ENCODE data around the gene LRRFIP1.

Gene LRRFIP1

DNA sequence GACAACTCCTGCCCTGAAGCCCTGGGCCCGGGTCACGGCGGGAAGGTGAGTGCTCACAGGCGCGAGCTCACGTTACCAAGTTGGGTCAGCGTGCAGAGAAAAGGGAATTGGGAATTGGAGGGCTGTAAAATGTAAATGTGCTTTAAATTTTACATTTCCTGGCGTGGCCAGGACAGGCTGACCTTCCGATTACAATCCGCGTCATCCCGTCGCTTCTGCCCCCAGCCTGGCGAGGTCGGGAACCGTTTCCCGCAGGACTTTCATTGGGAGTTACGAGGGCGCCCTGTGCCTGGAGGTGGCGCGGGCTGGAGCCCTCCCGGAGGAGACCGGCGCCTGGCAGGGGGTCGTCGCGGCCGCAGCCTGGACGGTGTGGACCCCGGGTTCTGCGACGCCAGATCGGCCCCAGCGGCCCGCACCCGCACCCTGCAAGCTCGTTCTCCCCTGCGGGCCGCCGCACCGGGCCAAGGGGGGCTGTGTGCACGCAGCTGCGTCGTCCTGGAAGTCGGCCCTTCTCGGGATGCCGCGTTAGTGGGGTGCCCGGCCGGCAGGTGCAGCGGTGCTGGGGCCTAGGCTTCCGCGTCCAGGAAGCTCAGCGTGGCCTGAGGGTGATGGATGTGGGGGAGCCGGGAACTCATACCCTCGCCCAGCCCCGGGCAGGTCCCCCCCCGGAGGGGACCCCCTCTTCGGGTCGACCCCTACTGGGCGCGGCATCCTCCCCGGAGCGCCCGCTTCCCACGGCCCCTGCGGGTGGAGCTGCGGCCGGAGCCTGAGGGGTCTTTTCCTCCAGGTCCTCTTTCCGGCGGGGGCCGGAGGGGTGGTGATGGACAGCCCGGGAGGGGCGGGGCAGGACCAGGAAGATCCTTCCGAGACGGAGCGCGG, 63.9 kb downstream of the LRRFIP1 start:
- DNase-seq = peak in 2 of 6 experiments; percentile 35 to 65

DNA sequence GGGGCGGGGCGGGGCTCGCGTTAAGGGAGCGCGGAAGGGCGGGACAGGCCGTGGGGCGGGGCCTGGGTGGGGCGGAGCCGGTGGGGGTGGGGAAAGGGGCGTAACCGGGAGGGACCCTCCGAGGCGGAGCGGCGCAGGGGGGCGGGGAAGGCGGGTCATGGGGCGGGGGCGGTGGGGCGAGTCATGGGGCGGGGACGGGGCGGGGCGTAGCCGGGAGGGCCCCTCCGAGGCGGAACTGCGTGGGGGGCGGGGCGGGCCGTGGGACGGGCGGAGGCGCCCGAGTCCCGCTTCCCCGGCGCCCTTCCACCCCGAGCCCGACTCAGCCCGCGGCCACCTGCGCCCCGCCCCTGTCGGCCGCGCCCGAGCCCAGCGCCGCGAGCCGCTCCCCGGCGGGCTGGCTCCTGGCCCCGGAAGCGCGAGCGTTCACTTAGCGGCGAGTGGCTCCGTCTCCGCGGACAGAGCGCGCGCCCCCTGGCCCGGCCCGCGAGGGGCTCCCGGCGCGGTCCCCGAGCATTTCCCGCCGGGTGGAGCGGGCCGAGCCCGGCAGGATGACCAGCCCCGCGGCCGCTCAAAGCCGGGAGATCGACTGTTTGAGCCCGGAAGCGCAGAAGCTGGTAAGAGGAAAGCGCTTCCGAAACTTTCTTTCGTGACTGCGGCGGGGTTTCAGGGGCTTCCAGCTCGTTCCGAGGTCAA, 64.7 kb downstream of the LRRFIP1 start:
- DNase-seq = peak; percentile 87 to 98 (median 94)

DNA sequence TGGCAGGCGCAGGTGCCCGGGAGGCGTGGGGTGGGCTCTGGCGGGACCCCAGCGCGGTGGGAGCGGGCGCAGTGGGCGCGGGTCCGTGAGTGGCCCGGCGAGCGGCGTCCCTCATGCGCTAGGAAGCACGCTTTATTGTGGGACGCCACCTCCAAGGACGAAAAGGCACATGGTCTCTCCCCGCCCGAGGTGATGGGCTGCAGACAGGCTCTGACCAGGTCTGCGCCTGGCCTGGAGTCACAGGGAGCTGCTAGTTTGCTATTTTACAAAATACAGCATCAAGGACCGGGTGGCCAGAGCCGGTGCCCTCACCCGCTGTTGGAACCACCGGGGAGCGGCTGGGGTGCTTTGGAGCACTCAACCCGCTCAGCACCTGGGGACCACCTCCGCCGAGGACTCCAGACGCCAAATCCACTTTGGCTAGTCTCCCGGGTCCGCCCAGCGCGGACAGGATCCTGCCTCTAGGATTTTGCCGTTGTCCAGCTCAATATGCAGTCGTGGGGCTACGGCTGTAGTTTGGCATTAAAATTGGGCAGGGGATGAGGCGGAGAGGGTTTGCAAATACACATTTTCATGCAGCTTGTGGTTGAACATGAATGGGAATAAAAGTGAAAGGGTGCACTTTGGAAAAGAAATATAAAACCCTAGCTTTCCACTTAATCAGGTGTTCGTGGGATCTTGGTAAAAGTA, 65.4 kb downstream of the LRRFIP1 start:
- peak in 4 of 6 experiments; percentile 27 to 61 (median 50) for DNase-seq

DNA sequence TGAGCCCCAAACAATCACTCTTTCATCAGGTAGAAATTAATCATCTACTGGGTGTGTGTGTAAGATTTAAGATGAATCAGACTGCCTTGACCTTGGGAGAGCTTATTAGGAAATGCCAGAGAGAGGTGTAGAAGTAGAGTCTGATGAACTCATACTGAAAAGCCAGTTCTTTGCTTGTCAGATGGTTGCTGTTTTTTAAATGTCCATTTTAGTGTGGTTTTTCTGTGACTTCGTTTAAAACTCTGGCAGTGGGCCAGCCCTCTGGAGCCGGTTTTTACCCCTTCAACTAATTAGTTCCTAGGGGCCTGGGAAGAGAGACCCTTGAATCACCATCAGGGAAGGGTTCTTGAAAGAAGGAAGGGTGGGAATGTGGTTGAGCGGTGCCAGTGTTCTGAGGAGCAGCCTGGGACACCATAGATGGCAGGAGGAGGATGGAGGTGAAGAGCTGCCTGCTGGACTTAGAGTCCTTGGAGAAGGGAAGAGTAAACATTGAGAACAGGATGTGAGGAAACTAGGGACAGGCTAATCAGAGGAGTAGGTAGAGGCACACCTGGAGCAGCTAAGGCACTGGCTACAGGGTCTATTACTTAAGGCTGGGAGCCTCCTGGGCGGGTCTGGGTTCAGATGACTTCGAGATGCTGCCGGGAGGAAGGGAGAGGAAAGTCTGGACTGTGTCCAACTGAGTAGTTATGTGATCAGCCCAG, 66.1 kb downstream of the LRRFIP1 start:
- peak in 1 of 6 experiments; percentile 19 for DNase-seq

DNA sequence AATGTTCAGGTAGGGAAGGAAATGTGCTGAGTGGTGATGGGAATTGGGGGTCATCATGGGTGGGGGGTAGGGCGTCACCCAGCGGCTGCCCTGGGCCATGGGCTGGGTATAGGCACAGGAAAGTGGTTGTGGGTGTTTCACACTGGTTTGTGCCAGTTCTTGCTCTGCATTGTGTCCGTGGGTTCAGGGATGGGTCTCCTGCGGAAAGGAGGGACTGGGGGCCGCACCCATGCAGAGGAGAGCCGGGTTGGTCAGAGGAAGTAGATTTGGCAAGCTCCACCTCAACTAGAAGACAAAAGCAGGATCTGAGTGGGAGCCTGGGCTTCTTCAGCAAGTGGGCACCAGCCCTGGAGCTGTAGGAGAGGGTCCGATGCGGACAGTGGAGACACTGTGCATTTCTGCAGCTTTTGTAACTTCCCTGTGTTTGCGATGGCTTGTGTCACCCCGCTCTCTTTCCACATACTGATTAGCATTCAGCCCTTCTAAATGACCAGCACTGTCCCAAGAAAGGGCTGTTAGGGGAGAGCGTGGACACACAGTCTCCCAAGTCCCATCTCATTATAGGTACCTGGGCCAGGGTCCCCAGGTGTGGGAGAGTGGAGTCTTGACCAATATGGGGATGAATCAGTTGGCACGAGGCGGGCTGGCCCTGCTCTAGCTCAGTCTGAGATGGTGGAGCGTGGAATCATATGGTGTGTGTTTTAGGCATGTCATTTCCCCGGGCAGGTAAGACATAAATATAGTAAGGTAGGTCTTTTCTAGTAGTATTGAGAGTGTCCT, 67.2 kb downstream of the LRRFIP1 start:
- no peak for DNase-seq

DNA sequence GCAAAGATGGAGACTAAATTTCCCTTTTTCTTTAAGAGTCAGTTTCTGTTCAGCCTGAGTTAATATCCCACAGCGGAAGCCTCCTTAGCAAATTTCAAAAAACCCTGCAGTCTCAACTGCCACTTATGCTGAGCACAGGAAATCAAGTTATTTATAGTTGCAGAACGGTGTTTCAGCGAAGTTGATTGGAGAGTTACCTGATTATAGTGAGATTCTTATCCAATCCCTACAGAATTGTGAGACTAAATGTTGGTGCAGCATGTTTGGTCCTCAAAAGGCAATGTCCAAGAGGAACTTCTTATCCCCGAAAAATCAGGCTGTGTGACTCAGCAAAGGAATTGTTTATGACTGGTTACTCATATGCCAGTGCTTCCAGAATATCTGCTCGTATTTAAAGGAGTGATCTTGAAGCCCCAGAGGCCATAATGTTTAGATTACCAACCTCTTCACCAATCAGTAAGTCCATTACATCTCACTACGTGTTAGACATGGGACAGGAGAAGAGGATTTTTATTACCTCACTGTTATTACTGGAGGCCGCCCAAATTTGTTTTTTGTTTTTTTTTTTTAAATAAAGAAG, 67.9 kb downstream of the LRRFIP1 start:
- peak in 3 of 6 experiments; percentile 65 to 68 (median 66) for DNase-seq

DNA sequence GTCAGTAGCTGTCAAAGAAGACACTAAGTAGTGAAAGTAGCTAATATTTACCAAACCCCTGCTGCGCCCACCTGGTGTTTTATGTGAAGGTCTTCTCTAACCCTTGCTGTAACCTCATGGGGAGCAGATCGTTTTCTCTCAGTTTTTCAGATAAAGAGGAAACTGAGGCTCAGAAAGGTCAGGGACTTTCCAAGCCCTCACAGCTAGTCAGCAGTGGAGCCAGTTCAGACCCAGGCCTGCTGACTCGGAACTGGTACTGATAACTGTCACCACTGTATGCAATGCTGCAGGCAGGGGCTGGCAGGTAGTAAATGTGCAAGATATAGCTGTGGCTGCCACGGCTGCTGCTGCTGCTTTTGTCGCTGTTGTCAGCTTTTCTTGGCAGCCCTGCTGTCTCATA, 69.1 kb downstream of the LRRFIP1 start:
- peak in 1 of 6 experiments; percentile 30 for DNase-seq

DNA sequence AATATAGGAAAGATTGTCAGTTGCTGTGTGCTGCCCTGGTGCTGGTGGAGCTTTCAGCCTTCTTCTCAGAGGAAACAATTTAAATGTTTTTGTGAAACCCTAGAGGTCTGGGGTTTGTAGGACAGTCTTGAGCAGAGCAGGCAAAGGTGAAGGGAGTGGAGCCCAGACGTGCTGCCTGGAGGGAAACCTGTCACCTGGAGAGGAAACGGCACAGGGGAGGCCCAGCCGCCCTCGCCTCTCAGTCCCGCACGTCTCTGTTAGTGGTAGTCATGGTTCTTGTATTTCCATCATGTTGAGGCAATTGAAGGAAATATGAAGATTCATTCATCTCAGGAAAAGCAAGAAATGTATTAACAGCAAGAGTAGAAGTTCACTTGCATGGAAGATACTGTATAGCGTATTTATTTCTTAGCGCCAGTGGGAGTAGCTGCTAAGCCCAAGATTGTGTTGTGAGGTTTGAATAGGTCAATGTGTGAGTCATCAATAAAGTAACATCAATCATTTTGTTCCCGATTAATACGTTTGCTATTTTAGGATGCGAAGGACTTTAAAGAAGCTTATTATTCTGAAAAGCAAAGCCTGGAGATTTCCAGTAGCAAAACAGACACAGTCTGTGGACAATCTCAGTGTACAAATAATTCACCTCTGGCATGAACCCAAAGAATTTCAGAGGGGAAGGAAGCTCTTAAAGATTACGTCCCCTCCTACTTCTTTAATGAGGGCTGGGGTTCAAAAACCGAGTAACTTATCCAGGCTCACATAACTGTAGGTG, 70.4 kb downstream of the LRRFIP1 start:
- DNase-seq = peak in 2 of 6 experiments; percentile 33 to 49

DNA sequence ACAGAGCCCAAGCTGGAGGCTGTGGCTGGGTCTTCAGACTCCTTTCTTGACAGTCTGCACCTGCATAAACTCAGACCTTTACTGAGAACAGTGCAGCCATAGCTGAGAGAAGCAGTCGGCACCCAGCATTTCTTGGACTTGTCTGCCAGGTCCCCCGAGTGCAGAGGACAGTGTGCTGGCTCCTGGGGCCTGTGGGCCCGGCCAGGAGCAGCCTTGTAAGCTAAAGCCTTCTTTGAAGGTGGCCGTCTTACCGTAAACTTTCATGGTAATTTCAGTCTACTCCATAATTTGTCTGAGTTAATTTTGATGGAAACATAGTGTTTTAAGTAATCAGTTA, 70.9 kb downstream of the LRRFIP1 start:
- no peak for DNase-seq

DNA sequence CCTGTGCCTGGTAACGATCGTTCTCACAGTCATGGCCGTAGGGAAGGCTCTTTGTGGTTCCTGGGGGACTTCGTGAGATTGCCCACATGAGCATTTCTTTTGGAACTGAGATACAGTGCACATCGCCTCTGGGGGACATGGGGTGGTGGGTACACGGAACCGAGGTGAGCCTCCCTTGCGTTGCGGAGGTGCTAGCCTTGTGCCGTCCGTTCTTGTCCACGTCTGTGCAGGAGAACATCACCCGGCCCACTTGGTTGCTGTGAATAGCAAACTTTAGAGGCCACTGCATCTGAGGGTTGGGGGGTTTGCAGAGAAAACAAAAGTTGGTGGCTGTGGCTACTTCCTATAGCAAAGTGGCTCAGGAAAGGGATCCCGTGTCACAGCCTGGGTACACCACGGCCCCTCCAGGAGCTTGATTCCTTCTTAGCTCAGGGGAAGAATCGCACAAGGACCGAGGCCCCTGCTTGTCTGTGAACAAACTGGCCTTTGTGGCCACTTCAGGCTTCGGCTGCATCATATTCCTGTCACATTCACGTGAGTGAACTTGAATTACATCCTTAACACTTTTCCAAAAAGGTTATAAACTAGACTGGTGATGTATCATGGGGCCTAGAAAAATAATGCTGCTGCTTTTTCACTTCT, 72.6 kb downstream of the LRRFIP1 start:
- no peak for DNase-seq

DNA sequence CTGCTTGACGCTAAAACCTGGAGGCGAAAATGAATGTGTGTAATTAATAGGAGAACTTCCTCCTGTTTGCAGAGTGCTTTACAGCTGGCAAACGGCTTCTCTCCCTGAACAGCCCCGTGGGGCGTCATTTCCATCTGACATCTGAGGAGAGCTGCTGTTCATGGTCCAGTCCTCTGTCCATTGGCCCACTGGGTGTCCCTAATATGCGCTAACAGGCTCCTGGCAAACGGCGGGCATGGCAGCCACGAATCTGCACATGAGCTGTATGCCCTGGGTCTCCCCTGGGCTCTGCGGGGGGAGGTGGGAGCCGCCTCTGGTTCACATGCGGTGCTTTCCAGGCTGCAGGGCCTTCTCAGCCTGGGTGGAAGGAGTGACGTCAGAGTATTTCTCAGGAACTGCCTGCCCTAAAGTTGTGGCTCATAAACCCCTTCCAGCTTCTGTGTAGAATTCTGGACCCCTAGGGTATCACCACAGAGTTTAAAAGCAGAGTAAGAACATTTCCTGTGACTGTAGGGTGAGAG, 73.2 kb downstream of the LRRFIP1 start:
- peak in 5 of 6 experiments; percentile 37 to 69 (median 66) for DNase-seq

DNA sequence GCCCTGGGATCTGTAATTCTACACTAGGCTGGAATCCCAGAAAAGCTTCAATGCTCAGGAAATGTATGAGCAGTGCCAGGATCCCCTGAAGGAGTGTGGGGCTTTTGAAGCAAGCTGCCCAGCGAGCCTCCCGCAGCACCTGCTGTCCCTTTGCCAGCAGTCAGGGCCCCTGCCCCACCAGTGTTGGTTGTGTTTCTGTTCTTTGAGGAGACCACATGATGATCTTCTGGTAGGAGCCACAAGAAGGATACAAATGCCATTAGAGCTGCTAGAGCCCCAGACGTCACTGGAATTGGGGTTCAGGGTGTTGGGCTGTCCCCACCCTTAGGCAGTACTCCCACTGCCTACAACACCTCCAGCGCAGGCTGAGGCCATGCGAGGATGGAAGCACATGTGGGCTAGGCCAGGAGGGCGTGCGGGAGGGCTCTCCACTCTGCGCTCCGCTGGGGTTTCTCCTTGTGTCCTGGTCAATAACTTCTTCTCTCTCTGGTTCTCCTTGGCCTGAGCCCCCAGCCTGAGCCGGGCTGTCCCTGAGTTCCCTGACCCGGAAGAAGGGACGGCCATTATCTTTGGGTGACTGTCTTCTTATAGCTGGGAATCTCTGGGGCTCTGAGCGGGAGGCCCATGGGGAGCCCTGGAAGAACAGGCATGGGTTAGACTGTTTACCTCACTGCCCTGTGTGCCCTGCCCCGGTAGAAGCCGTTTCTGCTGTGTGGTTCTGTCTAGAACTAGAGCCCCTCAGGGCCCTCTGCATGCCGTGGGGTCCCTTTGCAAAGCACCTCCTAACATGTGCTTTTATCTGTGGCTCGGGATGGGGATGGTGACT, 73.9 kb downstream of the LRRFIP1 start:
- DNase-seq = no peak

DNA sequence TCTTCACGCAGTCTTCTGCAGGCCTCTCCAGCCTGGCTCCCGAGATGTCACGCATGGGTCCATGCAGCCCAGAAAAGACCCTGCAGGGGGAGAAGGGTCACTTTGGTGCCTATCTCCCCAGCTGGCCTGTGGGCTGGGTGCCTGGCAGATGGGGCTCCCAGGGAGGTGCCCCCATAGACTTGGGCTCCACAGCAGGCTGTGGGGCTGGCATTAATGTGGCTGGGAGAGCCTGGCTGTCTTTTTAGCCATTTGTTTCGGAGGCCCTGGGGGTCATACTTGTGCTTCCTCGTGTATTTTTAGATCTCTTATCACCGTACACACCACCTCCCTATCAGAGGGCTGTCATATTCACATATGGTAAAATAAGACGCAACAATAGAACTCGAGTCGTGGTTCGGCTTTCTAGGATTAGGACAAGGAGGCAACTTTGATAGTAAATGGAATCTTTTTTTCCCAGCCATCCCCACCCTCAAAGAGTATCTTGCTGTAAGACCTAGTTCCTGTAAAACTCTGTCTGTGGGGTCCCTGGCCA, 74.5 kb downstream of the LRRFIP1 start:
- no peak for DNase-seq

DNA sequence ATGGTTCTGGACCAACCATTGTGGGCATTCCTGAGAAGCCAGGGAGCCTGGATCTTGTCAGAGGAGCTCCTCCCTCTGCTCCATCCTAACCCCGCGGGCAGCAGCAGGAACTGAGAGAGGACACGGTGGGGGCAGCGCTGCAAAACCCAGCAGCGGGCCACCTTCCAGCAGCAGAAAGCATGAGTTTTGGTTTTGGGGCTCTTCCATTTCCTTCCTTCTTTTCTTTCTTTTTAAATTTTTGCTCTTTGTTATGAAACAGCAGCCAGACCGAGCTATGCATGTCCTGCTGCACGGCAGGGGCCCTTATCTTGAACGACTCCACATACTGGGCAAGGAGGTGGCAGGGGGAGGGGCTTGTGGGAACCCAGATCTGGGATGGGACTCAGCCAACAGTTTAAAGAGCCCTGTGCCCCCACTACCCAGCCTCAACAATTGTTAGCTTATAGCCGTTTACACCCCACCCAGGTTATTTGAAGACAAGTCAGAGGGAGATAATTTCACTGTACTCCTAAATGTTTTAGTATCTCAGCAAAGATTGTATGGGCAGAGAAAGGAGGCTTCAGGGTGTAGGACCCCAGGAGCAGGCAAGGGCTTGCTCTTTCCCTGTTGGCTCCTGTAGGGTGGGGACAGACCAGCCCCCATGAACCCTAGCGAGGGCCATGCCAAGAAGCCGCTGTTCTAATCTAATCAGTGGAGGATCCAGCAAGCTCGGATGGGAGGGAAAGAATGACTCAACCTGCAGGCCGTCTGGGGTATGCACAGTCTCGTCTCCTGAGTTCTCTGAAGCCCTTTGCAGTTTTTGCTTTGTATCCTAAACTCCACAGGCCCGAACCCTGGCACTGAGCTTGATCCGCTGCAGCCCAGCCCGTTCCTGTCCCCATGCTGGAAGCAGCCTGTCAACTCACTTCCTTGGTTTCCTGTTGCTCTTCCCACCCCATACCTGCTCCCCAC, 75.3 kb downstream of the LRRFIP1 start:
- peak in 2 of 6 experiments; percentile 22 to 38 for DNase-seq

DNA sequence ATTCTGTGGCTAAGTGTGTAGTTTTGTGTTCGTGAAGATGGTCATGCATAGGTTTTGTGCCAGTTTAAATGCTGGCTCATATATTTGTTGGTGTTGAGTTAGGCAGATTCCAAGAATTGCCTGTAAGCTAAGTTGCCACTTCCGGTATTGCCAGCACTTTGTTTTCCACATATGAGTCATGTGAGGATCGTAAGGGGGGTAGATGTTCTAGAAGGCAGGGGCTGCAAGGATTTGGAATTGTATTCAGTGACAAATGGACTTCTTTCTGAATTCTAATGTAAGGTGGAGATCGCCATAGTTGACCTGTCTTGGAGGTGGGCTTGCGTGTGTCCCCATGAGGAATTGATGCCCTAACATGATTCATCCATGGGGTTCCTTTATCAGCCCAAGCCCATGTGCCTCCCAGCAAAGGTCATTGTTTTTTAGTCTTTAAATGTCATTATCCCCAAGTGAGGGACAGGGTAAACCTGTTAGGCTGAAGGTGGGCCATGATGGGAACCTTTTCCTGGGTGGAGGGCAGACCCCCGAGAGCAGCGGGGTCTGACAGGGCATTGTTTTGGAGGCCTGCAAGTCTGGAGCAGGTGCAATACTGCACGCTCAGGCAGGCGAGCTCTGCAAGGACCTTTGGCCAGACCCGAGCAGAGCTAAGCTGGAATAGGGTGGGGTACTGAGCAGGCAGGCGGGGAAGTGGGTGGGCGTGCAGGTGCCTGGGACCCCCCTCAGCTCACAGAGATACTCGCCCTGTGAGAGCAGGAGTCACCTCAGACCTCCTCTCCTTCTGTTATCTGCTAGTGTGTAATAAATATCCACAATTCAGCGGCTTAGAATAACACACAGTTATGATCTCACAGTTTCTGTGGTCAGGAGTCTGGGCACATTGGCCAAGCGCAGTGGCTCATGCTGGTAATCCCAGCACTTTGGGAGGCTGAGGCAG, 77.4 kb downstream of the LRRFIP1 start:
- DNase-seq = no peak

DNA sequence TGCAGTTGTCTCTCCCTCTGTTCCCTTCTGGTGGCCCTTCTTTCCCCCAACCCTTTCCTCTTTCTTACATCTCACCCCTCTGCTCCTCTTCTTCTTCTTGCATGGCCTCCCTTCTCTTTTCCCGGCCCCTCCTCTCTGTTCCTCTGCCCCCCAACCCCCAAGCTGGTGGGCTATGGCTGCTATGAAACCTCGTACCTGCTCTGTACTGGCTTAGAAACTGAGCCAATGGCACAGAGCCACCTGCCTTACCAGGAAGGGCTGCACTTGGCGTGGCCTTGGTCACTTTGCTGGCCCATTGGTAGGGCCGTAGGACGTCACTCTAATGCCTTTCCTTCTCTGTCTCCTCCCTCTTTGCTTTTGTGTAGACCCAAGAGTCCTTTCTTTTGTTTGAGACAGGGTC, 78.9 kb downstream of the LRRFIP1 start:
- no peak for DNase-seq

DNA sequence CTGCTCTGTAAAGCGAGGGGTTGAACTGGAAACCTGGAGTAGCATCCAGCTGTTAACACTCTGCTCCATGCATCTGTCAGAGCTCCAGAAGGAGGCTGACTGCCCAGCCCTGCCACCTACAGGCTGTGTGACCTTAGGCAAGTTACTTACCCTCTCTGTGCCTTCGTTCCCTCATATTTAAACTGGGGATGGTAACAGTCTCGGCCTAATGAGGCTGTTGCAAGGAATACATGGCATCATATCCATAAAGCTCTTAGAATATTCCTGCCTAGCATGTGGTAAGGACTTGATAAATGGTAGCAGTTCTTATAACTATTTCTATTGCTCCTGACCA, 80.6 kb downstream of the LRRFIP1 start:
- no peak for DNase-seq

All from stimulated activated naive CD4-positive, alpha-beta T cell (primary cell).